Measurements from ENCODE around the gene CKS2. TPM values are rescaled to one million over a fixed set of nuclear protein-coding genes. Genes with fewer than 3 reads are reported as not detected.

Gene CKS2
- total RNA-seq, 1 donor = 17.0 TPM

DNA sequence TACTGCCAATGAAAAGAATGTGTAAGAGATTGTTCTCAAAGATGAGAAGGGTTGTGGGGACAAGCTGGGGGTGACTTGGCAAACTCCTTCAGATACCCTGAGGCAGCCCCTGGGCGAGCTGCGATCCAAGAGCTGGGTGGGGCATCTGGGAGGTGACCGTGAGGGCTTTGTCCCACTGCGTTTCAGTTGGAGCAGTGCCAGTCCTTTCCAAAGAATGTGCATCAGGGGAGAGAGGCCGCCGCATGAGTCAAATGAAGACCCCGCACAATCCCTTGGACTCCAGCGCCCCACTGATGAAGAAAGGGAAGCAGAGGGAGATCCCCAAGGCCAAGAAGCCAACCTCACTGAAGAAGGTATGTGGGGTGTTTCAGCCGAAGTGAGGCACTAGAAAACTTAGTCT lies 35.7 kb downstream of the CKS2 start:
- Histone ChIP-seq H3K27me3 (ENCODE audit: insufficient read depth, low read length) (no peaks in the 10 kb centered on the region), H3K79me2 (ENCODE audit: insufficient read depth, low read length) (no peaks in the 10 kb centered on the region), H3K36me3 (ENCODE audit: insufficient read depth, low read length) (peaks cover 79% of the 10 kb centered on the region), H3K4me2 (ENCODE audit: insufficient read depth, low read length) (no peak overlapping the region), H3K9me3 (ENCODE audit: low read depth, low read length) (no peaks in the 10 kb centered on the region), H3K4me1 (ENCODE audit: insufficient read depth, low read length) (no peaks in the 10 kb centered on the region), H2AFZ (ENCODE audit: low read length) (no peak overlapping the region), H4K20me1 (ENCODE audit: insufficient read depth, low read length) (peaks cover 2% of the 10 kb centered on the region), H3K27ac (ENCODE audit: low read depth, low read length) (no peak overlapping the region), H3K4me3 (ENCODE audit: insufficient read depth, low read length) (no peak overlapping the region)
- TF ChIP-seq, protein P1, sequence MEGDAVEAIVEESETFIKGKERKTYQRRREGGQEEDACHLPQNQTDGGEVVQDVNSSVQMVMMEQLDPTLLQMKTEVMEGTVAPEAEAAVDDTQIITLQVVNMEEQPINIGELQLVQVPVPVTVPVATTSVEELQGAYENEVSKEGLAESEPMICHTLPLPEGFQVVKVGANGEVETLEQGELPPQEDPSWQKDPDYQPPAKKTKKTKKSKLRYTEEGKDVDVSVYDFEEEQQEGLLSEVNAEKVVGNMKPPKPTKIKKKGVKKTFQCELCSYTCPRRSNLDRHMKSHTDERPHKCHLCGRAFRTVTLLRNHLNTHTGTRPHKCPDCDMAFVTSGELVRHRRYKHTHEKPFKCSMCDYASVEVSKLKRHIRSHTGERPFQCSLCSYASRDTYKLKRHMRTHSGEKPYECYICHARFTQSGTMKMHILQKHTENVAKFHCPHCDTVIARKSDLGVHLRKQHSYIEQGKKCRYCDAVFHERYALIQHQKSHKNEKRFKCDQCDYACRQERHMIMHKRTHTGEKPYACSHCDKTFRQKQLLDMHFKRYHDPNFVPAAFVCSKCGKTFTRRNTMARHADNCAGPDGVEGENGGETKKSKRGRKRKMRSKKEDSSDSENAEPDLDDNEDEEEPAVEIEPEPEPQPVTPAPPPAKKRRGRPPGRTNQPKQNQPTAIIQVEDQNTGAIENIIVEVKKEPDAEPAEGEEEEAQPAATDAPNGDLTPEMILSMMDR (IDR thresholded peaks at IDR 0.05; ENCODE audit: extremely low read depth, low read depth, low read length) = no peak
- no peak for DNase-seq (ENCODE audit: insufficient read length, low spot score, missing footprints)

DNA sequence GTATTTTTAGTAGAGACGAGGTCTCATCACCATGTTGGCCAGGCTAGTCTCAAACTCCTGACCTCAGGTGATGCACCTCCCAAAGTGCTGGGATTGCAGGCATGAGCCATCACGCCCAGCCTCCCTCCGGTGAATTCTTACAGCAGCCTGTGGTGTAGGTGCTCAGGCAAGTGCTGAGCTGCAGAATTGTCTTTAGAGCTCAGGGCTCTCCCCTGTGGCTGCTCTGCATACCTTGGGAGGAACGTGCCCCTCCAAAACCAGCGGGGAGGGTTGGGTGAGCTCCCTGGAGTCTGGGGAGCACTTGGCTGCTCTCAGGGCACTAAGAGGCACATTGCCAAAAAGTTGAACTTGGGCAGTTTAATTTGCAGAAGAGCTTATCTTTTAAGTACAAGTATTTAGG lies 36.7 kb downstream of the CKS2 start:
- TF ChIP-seq, protein P1 (IDR thresholded peaks at IDR 0.05; ENCODE audit: extremely low read depth, low read depth, low read length) = no peak
- H3K27ac ChIP-seq (ENCODE audit: low read depth, low read length) = no peak overlapping the region
- H3K36me3 ChIP-seq (ENCODE audit: insufficient read depth, low read length) = peaks cover 77% of the 10 kb centered on the region

DNA sequence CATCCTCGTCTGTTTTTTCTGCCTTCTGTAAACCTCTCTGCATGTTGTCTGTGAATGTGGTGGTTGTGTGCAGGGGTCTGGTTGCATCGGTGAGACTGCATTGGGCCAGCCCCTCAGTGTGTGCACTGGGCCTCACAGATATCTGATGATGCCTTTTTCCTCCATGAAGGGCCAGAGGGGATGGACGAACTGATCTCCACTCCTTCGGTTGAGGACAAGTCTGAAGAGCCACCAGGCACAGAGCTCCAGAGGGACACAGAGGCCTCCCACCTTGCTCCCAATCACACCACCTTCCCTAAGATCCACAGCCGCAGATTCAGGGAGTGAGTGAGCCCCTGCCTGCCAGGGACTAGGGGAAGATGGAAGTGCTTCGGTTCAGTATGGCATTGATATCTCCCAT lies 38.6 kb downstream of the CKS2 start:
- Histone ChIP-seq H2AFZ (ENCODE audit: low read length) (no peak overlapping the region), H3K36me3 (ENCODE audit: insufficient read depth, low read length) (peaks cover 76% of the 10 kb centered on the region), H4K20me1 (ENCODE audit: insufficient read depth, low read length) (peaks cover 2% of the 10 kb centered on the region), H3K9me3 (ENCODE audit: low read depth, low read length) (no peaks in the 10 kb centered on the region), H3K4me2 (ENCODE audit: insufficient read depth, low read length) (no peak overlapping the region), H3K27ac (ENCODE audit: low read depth, low read length) (no peak overlapping the region), H3K79me2 (ENCODE audit: insufficient read depth, low read length) (peaks cover 2% of the 10 kb centered on the region), H3K4me3 (ENCODE audit: insufficient read depth, low read length) (no peak overlapping the region), H3K4me1 (ENCODE audit: insufficient read depth, low read length) (no peaks in the 10 kb centered on the region), H3K27me3 (ENCODE audit: insufficient read depth, low read length) (no peaks in the 10 kb centered on the region)
- no peak for DNase-seq (ENCODE audit: insufficient read length, low spot score, missing footprints)
- TF ChIP-seq, protein P1 (IDR thresholded peaks at IDR 0.05; ENCODE audit: extremely low read depth, low read depth, low read length) = no peak

More for the DNA sequence above, 36.7 kb downstream of the CKS2 start:
- peaks cover 2% of the 10 kb centered on the region for H4K20me1 ChIP-seq (ENCODE audit: insufficient read depth, low read length)
- no peak overlapping the region for H3K4me3 ChIP-seq (ENCODE audit: insufficient read depth, low read length)
- no peaks in the 10 kb centered on the region for H3K79me2 ChIP-seq (ENCODE audit: insufficient read depth, low read length)
- H2AFZ ChIP-seq (ENCODE audit: low read length) = no peak overlapping the region
- no peak for DNase-seq (ENCODE audit: insufficient read length, low spot score, missing footprints)
- H3K4me2 ChIP-seq (ENCODE audit: insufficient read depth, low read length) = no peak overlapping the region
- H3K4me1 ChIP-seq (ENCODE audit: insufficient read depth, low read length) = no peaks in the 10 kb centered on the region
- no peaks in the 10 kb centered on the region for H3K9me3 ChIP-seq (ENCODE audit: low read depth, low read length)
- no peaks in the 10 kb centered on the region for H3K27me3 ChIP-seq (ENCODE audit: insufficient read depth, low read length)

DNA sequence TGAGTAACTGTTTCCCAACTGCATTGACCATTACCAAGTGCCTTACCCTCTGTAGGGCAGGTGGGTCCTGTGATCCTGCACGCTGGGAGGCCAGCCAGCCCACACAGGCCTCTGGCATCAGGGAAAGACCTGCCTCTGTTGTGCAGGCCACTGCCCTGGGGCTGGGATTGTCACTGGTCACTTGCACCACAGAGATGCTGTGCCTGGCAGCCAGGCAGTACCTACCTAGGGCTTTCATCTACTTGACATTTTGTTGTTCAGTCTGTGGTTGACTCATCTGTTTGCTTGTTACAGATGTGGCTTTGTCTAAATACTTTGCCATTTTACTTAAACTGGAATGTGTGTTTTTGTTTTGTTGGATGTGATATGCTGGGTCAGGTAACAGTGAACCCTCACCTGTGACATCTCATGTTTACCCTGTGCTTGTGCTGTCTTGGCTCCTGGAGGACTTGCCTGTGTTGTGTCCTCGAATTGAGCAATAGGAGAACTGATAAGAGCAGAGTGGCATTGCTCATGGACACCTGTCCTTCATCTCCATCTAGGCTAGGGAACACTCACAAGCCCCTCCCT lies 40.1 kb downstream of the CKS2 start:
- no peaks in the 10 kb centered on the region for H3K27me3 ChIP-seq (ENCODE audit: insufficient read depth, low read length)
- H3K27ac ChIP-seq (ENCODE audit: low read depth, low read length) = no peak overlapping the region
- peaks cover 2% of the 10 kb centered on the region for H4K20me1 ChIP-seq (ENCODE audit: insufficient read depth, low read length)
- H3K4me2 ChIP-seq (ENCODE audit: insufficient read depth, low read length) = no peak overlapping the region
- no peaks in the 10 kb centered on the region for H3K4me1 ChIP-seq (ENCODE audit: insufficient read depth, low read length)
- no peak overlapping the region for H2AFZ ChIP-seq (ENCODE audit: low read length)
- TF ChIP-seq, protein P1 (IDR thresholded peaks at IDR 0.05; ENCODE audit: extremely low read depth, low read depth, low read length) = no peak
- H3K4me3 ChIP-seq (ENCODE audit: insufficient read depth, low read length) = no peak overlapping the region
- peaks cover 2% of the 10 kb centered on the region for H3K79me2 ChIP-seq (ENCODE audit: insufficient read depth, low read length)
- no peaks in the 10 kb centered on the region for H3K9me3 ChIP-seq (ENCODE audit: low read depth, low read length)
- DNase-seq (ENCODE audit: insufficient read length, low spot score, missing footprints) = no peak
- H3K36me3 ChIP-seq (ENCODE audit: insufficient read depth, low read length) = peaks cover 79% of the 10 kb centered on the region
